ENCODE data around the gene PPP2R3B. TPM values are rescaled to one million over a fixed set of nuclear protein-coding genes. Genes with fewer than 3 reads are reported as not detected.
"Not testable (repeated sequence)": the region's sequence is repeated elsewhere in the genome, so short reads cannot be mapped to it uniquely, and the experiment has no call there.

PPP2R3B gene
- 10 to 100 TPM; 40.3 to 40.7 TPM for total RNA-seq

GRCh38 chrX:386768-387575, at the start of gene PPP2R3B:
TSS of gene PPP2R3B (minus strand) at chrX:386907. CDS start at chrX:386691, 216 bp downstream.
- peak within 1 kb of the TSS; percentile 99 for H3K27ac Mint-ChIP-seq
- DNase-seq: peak; percentile 97
- H3K9me3 Mint-ChIP-seq: no peaks in the 10 kb centered on the region
- ATAC-seq (ENCODE audit: low read depth): peak; percentile 99
- H3K4me3 Mint-ChIP-seq: peak within 1 kb of the TSS; percentile 92
- H3K27me3 Mint-ChIP-seq: no peaks in the 10 kb centered on the region
- H3K4me1 Mint-ChIP-seq: peaks cover 13% of the 10 kb centered on the region
- peaks cover 2% of the 10 kb centered on the region for H3K36me3 Mint-ChIP-seq
- POLR2A ChIA-PET: no interaction called here

GRCh38 chrX:435536-436122, 48.9 kb upstream of the PPP2R3B start:
- Mint-ChIP-seq H3K27ac (no peak overlapping the region), H3K9me3 (peaks cover 3% of the 10 kb centered on the region), H3K4me3 (no peak overlapping the region), H3K4me1 (no peaks in the 10 kb centered on the region), H3K36me3 (no peaks in the 10 kb centered on the region), H3K27me3 (no peaks in the 10 kb centered on the region)
- POLR2A ChIA-PET: no interaction called here
- ATAC-seq (ENCODE audit: low read depth): no peak
- DNase-seq: no peak

- H3K9me3 Mint-ChIP-seq: peaks cover under 1% of the 10 kb centered on the region
- no peaks in the 10 kb centered on the region for H3K4me1 Mint-ChIP-seq
- no peak overlapping the region for H3K27ac Mint-ChIP-seq
- H3K4me3 Mint-ChIP-seq: no peak overlapping the region
- ATAC-seq (ENCODE audit: low read depth): no peak
- POLR2A ChIA-PET: no interaction called here
- DNase-seq: no peak
- H3K36me3 Mint-ChIP-seq: no peaks in the 10 kb centered on the region
- H3K27me3 Mint-ChIP-seq: no peaks in the 10 kb centered on the region
Measured at GRCh38 chrX:434946-435345, 48.2 kb upstream of the PPP2R3B start.

- POLR2A ChIA-PET: no interaction called here
- Mint-ChIP-seq H3K27me3 (peaks cover 4% of the 10 kb centered on the region), H3K4me3 (no peak overlapping the region), H3K27ac (no peak overlapping the region), H3K9me3 (no peaks in the 10 kb centered on the region), H3K36me3 (no peaks in the 10 kb centered on the region), H3K4me1 (peaks cover under 1% of the 10 kb centered on the region)
- no peak for DNase-seq
- no peak for ATAC-seq (ENCODE audit: low read depth)
Measured at GRCh38 chrX:433771-434170, 47.1 kb upstream of the PPP2R3B start.

GRCh38 chrX:432666-433065, 46.0 kb upstream of the PPP2R3B start:
- H3K4me1 Mint-ChIP-seq; ATAC-seq (ENCODE audit: low read depth); H3K9me3 Mint-ChIP-seq; H3K36me3 Mint-ChIP-seq; DNase-seq; H3K4me3 Mint-ChIP-seq; H3K27ac Mint-ChIP-seq; POLR2A ChIA-PET: not testable (repeated sequence)
- H3K27me3 Mint-ChIP-seq: peaks cover 12% of the 10 kb centered on the region

- H3K4me3 Mint-ChIP-seq: no peak overlapping the region
Measured at GRCh38 chrX:431492-432111, 44.9 kb upstream of the PPP2R3B start.

GRCh38 chrX:431056-431455, 44.3 kb upstream of the PPP2R3B start:
- no peak for ATAC-seq (ENCODE audit: low read depth)

More at GRCh38 chrX:431492-432111, 44.9 kb upstream of the PPP2R3B start:
- DNase-seq (no peak), ATAC-seq (ENCODE audit: low read depth) (no peak)
- peaks cover 4% of the 10 kb centered on the region for H3K4me1 Mint-ChIP-seq
- no peak overlapping the region for H3K27ac Mint-ChIP-seq
- H3K36me3 Mint-ChIP-seq: no peaks in the 10 kb centered on the region
- H3K27me3 Mint-ChIP-seq: peaks cover 16% of the 10 kb centered on the region
- POLR2A ChIA-PET: no interaction called here
- H3K9me3 Mint-ChIP-seq: no peaks in the 10 kb centered on the region

GRCh38 chrX:429266-429825, 42.6 kb upstream of the PPP2R3B start:
- Mint-ChIP-seq H3K9me3 (no peaks in the 10 kb centered on the region), H3K36me3 (no peaks in the 10 kb centered on the region), H3K4me1 (peaks cover 4% of the 10 kb centered on the region), H3K27me3 (peaks cover 16% of the 10 kb centered on the region), H3K4me3 (no peak overlapping the region), H3K27ac (no peak overlapping the region)
- POLR2A ChIA-PET: no interaction called here
- no peak for ATAC-seq (ENCODE audit: low read depth)
- DNase-seq: no peak

More at GRCh38 chrX:431056-431455, 44.3 kb upstream of the PPP2R3B start:
- H3K27ac Mint-ChIP-seq: no peak overlapping the region
- no peak overlapping the region for H3K4me3 Mint-ChIP-seq
- peaks cover 16% of the 10 kb centered on the region for H3K27me3 Mint-ChIP-seq
- no peaks in the 10 kb centered on the region for H3K36me3 Mint-ChIP-seq
- no peak for DNase-seq
- POLR2A ChIA-PET: no interaction called here
- H3K4me1 Mint-ChIP-seq: peaks cover 4% of the 10 kb centered on the region
- H3K9me3 Mint-ChIP-seq: no peaks in the 10 kb centered on the region

GRCh38 chrX:427812-428725, 41.4 kb upstream of the PPP2R3B start:
- ATAC-seq (ENCODE audit: low read depth): no peak
- no peaks in the 10 kb centered on the region for H3K9me3 Mint-ChIP-seq
- POLR2A ChIA-PET: no interaction called here
- peaks cover 16% of the 10 kb centered on the region for H3K27me3 Mint-ChIP-seq
- peak overlapping the region; percentile 62 for H3K4me3 Mint-ChIP-seq
- no peak for DNase-seq
- H3K4me1 Mint-ChIP-seq: peaks cover 4% of the 10 kb centered on the region
- no peaks in the 10 kb centered on the region for H3K36me3 Mint-ChIP-seq
- no peak overlapping the region for H3K27ac Mint-ChIP-seq

- no peaks in the 10 kb centered on the region for H3K36me3 Mint-ChIP-seq
- POLR2A ChIA-PET: no interaction called here
- DNase-seq (no peak), ATAC-seq (ENCODE audit: low read depth) (no peak)
- peaks cover 16% of the 10 kb centered on the region for H3K27me3 Mint-ChIP-seq
- H3K4me1 Mint-ChIP-seq: peaks cover 4% of the 10 kb centered on the region
- H3K9me3 Mint-ChIP-seq: no peaks in the 10 kb centered on the region
- H3K4me3 Mint-ChIP-seq: no peak overlapping the region
- H3K27ac Mint-ChIP-seq: no peak overlapping the region
Measured at GRCh38 chrX:426881-427280, 40.2 kb upstream of the PPP2R3B start.

GRCh38 chrX:425056-425455, 38.3 kb upstream of the PPP2R3B start:
- POLR2A ChIA-PET: no interaction called here
- Mint-ChIP-seq H3K36me3 (no peaks in the 10 kb centered on the region), H3K27ac (no peak overlapping the region), H3K9me3 (no peaks in the 10 kb centered on the region), H3K4me3 (no peak overlapping the region), H3K27me3 (peaks cover 16% of the 10 kb centered on the region), H3K4me1 (peaks cover 4% of the 10 kb centered on the region)
- DNase-seq: no peak
- ATAC-seq (ENCODE audit: low read depth): no peak

GRCh38 chrX:421646-422391, 35.1 kb upstream of the PPP2R3B start:
- no peaks in the 10 kb centered on the region for H3K4me1 Mint-ChIP-seq
- POLR2A ChIA-PET: no interaction called here
- DNase-seq (no peak), ATAC-seq (ENCODE audit: low read depth) (no peak)
- H3K36me3 Mint-ChIP-seq: no peaks in the 10 kb centered on the region
- no peaks in the 10 kb centered on the region for H3K9me3 Mint-ChIP-seq
- no peak overlapping the region for H3K4me3 Mint-ChIP-seq
- H3K27me3 Mint-ChIP-seq: peaks cover 2% of the 10 kb centered on the region
- H3K27ac Mint-ChIP-seq: no peak overlapping the region

Measured in activated naive CD8-positive, alpha-beta T cell treated with anti-CD3 and anti-CD28 coated beads, Interleukin-2, amount 10 ng/mL, durations not matched to agents 7 days and 5 days (primary cell).